SH-SY5Y (cell line): ENCODE results near the gene DUSP16.

Source experiments
- GATA2 ChIP-seq: IDR thresholded peaks from 2 replicates; pipeline ENCODE4 v1.6.1; 2011; ENCODE audit warnings: mild to moderate bottlenecking, low read depth, low read length
- GATA3 ChIP-seq: IDR thresholded peaks from 2 replicates; pipeline ENCODE4 v1.6.1; 2011; ENCODE audit warnings: low read depth, mild to moderate bottlenecking, low read length, moderate library complexity

The DUSP16 gene

DNA sequence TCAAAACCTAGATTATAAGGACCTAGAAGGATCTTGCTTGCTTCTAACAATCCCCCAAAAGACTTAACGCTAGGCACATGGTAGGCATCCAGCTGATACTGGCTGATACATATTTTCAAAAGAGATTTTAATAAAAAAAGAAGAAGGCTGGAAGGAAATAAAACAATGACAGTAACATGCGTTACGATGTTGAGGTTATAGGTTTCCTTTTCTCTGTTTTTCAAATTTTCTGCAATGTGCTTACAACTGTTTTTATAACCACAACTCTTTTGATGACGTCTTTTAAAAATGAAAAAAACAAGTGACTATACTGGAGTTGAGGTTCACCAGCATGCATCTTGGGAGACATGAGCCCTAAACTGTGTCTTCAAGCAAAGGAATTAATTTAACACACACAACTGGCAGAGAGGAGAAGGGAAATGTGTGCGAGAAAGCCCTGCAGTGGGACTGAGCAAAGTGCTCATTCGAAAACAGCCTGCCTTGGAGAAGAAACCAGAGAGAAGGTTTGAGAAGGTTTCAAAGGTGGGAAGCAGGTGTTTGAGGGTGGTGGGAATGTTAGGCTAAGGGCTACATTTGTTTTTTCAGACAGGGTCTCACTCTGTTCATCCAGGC is 80.4 kb downstream of the DUSP16 start:
- TF ChIP-seq GATA2: no peak
- no peak for TF ChIP-seq GATA3

DNA sequence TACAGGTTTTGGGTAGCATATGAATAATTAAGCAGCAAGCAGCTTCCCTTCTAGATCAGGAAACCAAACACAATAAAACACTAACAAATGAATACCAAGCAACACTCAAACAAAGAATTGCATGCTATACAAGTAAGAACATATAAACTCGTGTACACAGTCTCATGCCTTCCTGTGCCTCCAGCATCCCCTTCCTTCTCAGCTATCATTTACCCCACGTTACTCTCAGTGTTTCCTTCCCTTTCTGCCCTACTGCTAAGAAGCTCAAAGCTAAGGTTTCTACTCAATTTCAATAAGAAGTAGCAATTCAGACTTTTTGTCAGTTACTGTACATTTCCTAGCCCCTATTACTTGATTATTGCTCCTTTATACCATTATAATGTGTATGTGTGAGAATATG is 81.0 kb downstream of the DUSP16 start:
- TF ChIP-seq GATA3: no peak
- TF ChIP-seq GATA2: no peak

DNA sequence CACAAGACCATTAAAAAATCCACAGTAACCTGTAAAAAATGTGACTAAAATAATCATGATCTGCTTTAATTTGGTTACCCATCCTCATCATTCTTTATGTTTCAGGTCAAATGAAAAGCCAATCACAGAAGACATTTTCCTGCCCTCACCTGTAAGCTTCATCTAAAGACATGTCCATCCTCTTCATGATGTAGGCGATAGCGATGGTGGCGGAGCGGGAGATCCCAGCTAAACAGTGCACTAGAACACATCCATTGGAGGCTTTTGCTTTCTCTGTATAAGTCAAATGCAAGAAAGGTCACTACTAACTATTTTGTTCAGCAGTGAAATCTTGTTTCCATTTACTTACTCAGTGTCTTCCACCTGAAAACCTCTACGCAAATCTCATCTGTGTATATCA is 82.6 kb downstream of the DUSP16 start:
- TF ChIP-seq GATA3: no peak
- no peak for TF ChIP-seq GATA2

DNA sequence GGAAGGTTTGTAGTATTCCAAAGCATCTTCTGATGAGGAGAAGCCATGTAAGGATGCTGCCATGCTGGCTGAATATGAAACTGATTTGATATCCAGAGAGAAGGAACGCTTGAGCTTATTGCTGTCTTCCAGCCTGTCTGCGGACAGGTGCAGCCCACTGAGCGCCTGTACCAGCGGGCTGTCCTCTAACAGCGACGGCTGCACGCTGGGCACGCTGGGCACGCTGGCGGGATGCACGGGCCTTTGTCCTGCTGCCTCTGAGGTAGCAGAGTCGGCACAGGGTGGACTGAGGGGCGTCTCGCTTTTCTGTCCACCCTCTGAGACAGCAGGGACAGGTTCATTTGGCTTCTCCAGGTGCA is 85.2 kb downstream of the DUSP16 start:
- TF ChIP-seq GATA3 (no peak), GATA2 (no peak)

DNA sequence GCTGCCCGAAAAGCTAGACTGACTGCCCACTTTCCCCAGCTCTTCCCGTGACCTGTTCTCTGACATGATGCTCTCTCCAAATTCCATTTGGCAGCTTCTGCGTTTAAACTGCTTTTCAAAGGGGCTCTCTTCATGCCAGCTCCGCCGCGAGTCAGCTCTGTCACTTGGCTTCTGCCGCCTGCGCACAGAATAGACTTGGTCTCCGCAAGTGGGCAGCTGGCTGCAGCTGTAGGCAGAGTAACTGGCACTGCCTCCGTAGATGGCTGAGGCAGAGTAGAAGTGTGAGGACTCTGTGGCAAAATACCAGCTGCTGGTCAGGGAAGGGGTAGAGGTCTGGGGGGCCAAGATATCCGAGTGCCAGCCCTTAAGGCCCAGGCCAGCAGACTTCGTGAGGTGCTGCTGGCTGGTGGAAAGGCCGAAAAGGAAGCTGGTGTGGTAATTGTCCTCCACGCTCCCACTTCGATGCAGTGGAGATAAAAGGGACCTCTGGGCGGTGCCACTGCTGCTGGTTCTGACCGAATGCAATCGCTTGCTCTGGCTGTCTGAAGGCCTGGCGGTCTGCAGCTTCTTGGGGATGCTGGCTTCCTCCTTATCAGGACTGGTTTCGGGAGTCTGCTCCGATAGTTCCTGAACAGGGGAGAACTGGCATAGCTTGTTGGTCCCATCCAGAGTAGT is 85.7 kb downstream of the DUSP16 start:
- TF ChIP-seq GATA3: no peak
- no peak for TF ChIP-seq GATA2

DNA sequence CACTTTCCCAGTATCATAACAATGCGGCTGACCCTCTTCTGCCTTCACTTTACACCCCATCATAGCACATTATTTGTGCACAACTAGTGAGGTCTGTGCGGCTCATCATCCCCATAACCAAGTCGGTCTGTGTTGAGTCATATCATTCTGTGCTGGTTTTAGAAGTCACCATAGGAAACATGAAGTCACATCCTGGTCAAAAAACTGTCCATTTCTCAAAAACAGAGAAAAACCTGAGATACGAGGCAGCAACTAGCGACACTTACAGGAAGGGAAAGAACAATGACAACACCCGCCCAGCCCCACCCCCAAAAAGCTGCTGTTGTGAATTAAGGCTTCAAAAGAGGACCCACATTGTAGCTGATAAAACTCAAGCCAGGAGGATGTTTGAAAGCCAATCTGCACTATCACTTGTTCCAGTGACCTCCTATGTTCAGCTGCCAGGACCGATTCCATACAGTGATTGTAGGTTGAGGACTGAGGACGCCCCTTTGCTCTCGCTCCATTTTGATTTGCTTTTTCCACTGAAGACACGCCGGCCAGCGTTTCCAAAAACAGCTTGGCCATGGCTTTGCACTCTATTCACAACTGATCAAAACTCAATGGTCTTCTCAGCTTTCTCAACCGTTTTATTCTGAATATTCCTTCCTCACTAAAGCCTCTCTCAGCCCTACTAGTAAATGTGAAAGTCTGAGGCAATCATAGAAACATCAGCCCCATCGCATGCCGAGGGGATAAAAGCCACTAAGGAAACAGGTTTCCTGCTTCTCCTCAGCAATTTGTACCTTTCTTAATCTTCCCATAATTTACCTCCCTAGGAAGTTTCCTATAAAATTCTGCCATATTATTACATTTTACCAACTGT is 87.5 kb downstream of the DUSP16 start:
- TF ChIP-seq GATA3: no peak
- TF ChIP-seq GATA2: no peak

DNA sequence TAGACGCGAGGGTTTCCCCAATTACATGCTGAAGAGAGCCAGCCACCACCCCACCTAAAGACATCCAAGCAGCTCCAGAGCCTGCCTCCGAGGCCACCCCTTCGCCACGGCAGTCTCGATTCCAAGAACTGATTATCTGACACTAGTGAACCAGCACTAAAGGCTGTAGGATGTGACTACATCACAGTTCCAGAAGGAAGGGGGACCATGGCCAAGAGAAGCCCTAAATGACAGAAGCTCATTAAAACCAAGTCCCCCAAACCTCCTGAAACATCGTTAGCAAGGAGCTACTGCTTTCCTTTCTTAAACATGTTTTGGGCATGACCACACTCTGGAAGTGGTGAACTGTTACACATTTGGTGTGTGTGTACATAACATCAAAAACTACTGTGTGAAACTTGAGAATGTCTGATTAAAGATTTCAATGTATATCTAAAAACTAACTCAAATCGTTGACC is 88.2 kb downstream of the DUSP16 start:
- TF ChIP-seq GATA2: no peak
- TF ChIP-seq GATA3: no peak

DNA sequence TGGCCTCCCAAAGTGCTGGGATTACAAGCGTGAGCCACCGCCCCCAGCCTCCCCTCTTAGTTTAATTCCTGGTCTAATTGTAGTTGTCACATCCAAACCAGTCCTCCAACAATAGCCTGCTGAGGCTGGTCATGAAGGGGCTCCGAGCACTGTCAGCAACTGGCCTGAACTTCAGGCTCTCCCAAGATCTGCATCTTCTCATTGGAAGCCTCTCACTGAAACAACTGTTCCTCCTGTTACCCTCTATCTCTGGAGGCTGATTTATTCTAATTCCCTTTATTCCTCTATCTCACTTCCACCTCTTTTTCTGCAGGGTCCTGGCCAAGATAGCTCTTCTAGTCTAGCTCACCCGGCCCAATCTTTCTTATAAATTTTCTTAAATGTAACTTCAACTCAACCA is 89.4 kb downstream of the DUSP16 start:
- TF ChIP-seq GATA2 (no peak), GATA3 (no peak)

DNA sequence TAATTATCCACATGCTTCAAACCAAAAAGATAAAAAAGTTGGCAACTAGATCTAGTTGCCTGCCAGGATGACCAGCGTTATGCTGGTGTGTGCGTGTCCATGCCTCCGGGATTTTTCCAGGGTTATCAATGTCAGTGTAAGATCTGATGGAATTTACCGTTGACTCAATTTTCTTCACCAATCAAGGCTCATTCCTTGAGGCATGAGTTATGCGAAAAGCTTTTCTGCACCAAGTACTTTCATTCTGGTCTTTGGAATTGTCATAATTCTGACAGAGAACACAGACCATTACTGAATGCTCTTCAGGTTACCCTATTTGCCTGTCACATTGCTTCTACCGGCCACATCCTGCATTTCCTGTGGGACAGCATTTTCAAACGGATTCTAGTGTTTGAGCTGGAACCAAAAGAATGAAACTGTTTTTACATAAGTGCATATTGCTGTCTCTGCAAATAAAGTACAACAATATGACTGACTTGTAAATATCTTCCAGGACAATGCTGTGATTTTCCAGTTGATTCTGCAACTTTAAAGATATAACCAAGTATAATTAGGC is 91.8 kb downstream of the DUSP16 start:
- TF ChIP-seq GATA2 (no peak), GATA3 (no peak)

DNA sequence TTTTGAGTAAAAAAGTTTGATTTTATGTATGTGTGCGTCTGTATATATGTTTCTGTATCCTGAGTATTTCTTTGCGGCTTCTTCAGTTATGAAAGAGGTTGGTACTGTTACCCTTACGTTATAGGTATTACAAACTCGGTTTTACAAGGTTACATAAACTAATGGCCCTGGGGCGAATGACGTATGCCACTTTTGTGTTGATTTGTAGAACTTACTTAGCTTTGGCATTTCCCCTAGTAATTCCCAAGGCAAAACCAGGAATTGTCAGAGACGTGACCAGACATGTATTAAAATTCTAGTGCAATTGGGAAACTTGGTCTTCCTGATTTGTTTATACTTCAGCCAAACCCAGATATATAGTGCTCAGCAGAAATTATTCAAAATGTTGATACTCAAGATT is 93.3 kb downstream of the DUSP16 start:
- no peak for TF ChIP-seq GATA2
- no peak for TF ChIP-seq GATA3

DNA sequence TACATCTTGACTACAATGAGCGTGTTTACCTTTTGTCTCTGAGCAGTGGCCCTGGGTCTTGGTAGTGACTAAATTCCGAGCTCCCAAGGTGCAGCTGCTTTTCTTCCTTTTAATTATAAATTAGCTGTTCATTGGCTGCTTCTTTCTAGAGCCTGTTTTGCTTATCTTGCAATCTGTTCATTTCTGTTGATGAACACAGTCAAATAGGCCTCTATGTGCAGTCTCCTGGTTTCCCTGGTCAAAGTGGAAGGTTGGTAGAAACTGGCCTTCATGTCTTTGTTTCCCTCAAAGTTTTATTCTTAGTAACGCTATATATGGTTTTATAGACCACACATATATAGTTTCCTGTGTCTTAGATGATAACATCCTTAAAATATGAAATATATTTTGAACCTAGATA is 94.1 kb downstream of the DUSP16 start:
- TF ChIP-seq GATA3: no peak
- TF ChIP-seq GATA2: no peak

DNA sequence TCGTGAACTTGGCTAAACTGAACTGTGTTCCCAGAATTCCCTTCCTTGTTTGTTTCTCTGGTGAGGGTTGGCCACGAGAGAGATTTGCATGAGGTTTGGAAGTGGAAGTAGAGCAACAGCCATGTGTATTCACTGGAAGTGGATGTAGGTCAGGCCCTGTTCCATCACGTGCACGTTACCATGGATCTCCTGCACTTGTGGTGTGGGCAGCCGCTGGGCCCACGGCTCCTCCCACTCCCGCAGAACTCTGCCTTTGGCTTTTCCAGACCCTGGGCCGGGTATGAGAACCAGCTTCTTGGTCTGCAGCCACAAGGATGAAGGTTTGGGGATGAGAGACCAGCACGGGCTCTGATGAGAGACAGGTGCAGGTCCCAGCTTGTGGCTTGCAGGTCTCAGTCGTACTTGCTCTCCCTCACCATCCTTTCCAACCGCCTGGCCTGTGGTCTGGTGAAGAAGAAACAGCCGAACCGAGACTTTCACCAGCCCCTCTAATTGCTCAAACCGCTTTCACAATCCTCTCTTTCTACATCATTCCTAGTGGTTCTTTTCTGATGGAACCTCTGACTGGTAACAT is 94.9 kb downstream of the DUSP16 start:
- TF ChIP-seq GATA3 (no peak), GATA2 (no peak)

DNA sequence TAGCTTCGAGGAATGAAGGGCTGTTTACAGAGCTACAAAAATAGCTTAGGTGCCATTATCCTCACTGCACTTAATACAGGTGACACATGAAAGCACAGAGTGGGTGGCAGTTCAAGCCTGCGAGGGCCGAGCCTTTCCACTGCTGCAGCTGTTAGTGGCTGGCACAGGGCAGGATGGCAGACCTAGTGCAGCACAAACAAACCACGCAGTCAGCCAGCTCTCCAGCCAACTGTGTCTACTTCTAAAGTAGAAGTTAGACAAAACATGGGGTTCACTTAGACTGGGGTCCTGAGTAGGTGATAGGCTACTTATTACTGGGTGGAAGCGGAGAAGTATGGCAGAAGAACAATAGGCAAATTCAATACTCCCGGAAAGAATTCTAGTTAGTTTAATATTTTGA is 95.4 kb downstream of the DUSP16 start:
- TF ChIP-seq GATA3 (no peak), GATA2 (no peak)

DNA sequence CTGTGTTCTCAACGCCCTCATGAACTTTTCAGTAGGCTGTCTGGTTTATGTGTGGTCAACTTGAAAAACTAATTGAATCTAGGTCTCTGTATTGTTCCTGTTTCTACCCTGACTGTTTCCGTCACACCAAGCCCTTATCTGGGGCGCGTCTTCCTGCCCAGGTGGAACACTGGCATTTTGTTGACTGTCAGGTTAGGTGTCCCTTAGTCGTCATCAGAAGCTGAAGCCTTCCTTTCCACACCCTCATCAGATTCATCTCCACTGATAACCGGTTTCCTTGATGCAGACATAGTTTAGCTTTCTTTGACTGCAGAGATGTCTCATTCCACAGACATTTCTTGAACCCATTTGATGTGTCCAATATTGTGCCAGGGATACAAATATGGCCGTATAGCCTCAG is 96.5 kb downstream of the DUSP16 start:
- TF ChIP-seq GATA2 (no peak), GATA3 (no peak)
